Middle frontal gyrus (tissue), 1 donor: ENCODE results near the gene PALLD.

Experiments used
- DNase-seq: peaks from one replicate; pipeline ENCODE4 v3.0.0-alpha.2; 2015; ENCODE audit warnings: low spot score; ENCODE audit errors: extremely low spot score

The PALLD gene

GRCh38 chr4:168825975-168826374 lies 329.1 kb downstream of the PALLD start:
- no peak for DNase-seq

GRCh38 chr4:168826620-168827019 lies 329.8 kb downstream of the PALLD start:
- no peak for DNase-seq

- no peak for DNase-seq
Observed at GRCh38 chr4:168830777-168831512, 334.1 kb downstream of the PALLD start.

GRCh38 chr4:168831585-168831918 lies 334.7 kb downstream of the PALLD start:
- DNase-seq, result no peak

GRCh38 chr4:168831919-168832762 lies 335.3 kb downstream of the PALLD start:
- DNase-seq, result no peak

- no peak for DNase-seq
Observed at GRCh38 chr4:168832763-168833575, 336.1 kb downstream of the PALLD start.

GRCh38 chr4:168833881-168834280 lies 337.0 kb downstream of the PALLD start:
- no peak for DNase-seq

- no peak for DNase-seq
Observed at GRCh38 chr4:168835880-168836454, 339.1 kb downstream of the PALLD start.

GRCh38 chr4:168836490-168836889 lies 339.6 kb downstream of the PALLD start:
- no peak for DNase-seq

GRCh38 chr4:168837922-168838321 lies 341.1 kb downstream of the PALLD start:
- no peak for DNase-seq

- peak; percentile 27 for DNase-seq
Observed at GRCh38 chr4:168839758-168840391, 343.0 kb downstream of the PALLD start.

GRCh38 chr4:168840392-168840763 lies 343.5 kb downstream of the PALLD start:
- no peak for DNase-seq

- DNase-seq, result no peak
Observed at GRCh38 chr4:168841000-168841671, 344.3 kb downstream of the PALLD start.

- DNase-seq, result no peak
Observed at GRCh38 chr4:168841672-168842019, 344.8 kb downstream of the PALLD start.

- no peak for DNase-seq
Observed at GRCh38 chr4:168842186-168842585, 345.3 kb downstream of the PALLD start.

- DNase-seq, result no peak
Observed at GRCh38 chr4:168843635-168844034, 346.8 kb downstream of the PALLD start.

GRCh38 chr4:168844353-168845049 lies 347.6 kb downstream of the PALLD start:
- DNase-seq, result no peak

GRCh38 chr4:168845897-168846296 lies 349.0 kb downstream of the PALLD start:
- DNase-seq, result no peak

GRCh38 chr4:168846414-168846813 lies 349.6 kb downstream of the PALLD start:
- DNase-seq, result no peak
